Ramos (cell line): Measurements from ENCODE around the gene SLC6A3.
"Not testable (repeated sequence)": the region's sequence is repeated elsewhere in the genome, so short reads cannot be mapped to it uniquely, and the experiment has no call there.

Experiments
- in situ Hi-C: fragments of 300-500 bp; cut with MboI; formaldehyde crosslinking; loops from one replicate; pipeline ENCODE4 v1.14.3; 2022; ENCODE audit warnings: low sequenced_read_pairs; ENCODE audit not compliant: unreplicated experiment

Gene SLC6A3

GRCh38 chr5:1429066-1429465, 16.2 kb downstream of the SLC6A3 start:
- in situ Hi-C loops: no loop called here

GRCh38 chr5:1428107-1428506, 17.1 kb downstream of the SLC6A3 start:
- in situ Hi-C loops: no loop called here

DNA sequence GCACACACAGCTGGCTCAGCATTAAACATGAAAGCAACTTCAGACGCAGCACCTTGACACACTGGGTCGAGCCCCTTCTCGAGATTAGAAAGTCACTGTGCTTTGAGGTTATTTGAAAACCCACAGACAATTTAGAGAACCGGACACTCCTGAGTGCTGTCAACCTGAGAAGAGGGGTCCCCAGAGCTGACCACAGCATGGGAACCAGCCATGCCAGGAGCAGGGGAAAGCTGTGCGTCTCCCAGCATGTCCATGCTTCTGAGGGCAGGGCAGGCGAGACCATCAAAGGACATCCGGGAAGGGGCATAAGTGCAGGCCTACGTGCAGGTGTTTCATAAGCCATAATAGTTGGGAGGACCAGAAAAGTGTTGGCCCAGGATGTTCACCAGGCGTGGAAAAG, 20.5 kb downstream of the SLC6A3 start:
- in situ Hi-C loops: no loop called here

GRCh38 chr5:1423901-1424603, 21.2 kb downstream of the SLC6A3 start:
- in situ Hi-C loops: no loop called here

GRCh38 chr5:1422522-1422921, 22.7 kb downstream of the SLC6A3 start:
- in situ Hi-C loops: not testable (repeated sequence)

DNA sequence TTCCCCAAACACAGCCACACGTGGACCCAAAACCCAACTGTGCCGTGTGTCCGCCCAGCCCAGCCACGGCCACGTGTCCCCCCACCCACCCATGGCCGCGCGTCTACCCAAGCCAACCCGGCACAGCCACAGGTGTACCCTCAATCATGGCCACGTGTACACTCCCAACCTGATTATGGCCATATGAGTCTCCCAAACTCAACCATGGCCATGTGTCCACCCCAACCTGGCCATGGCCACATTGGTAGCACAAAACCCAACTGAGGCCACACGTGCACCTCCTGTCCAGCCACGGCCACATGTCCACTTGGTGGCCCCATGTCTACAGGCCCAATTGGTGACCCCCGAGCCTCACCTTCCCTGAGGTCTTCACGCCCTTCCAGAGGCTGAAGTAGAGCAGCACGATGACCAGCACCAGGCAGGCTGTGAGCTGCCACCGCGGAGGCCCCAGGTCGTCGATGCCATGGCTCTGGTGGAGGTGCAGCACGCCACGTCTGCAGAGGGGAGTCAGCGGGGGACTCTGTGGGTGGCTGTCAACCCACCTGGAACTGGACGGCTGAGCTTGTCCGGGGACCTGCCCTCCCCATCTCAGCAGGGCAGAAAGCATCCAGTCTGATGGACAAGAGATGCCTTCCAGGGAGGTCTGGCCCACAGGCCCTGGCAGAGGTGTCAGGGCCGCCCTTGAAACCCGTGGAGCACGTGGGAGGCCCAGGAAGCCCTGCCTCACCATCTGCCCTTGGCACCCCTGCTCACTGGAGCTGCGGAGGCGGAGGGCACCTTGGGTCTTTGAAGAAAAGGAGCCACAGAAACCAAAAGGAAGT, 23.5 kb downstream of the SLC6A3 start:
- in situ Hi-C loops: no loop called here

GRCh38 chr5:1420211-1421195, 24.7 kb downstream of the SLC6A3 start:
- in situ Hi-C loops: no loop called here

DNA sequence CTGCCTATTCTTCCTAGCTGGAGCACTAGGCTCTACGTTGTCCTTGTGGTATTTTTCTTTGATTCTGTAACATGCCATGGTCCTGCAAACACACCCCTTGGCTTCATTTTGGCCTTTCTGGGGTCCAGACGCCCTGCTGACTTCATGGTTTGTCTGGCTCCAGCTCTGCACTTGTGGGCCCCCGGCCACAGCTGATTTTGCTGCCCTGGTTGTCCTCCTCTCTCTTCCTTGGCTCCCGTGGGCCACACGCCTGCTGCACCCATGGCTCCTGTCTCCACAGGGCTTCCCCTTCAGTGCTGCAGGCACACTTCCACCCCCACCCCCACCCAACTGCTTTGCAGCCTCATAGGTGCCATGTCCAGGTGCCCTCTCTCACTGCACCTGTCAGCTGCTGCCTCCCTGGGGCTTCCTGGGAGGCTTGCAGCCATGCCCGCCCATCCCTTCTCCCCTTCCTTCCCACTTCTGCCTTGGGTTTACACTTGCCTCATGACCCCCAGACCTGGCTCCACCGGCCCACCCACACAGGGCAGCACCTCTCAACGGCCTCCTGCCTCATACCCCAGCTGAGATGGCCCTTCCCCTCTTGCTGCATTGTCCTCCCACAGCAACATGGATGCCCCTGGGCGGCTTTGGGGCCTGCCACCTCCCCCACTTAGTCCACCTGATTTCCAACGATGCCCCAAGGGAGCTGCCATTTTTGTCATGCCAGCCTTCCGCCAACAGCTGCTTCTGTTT, 25.6 kb downstream of the SLC6A3 start:
- in situ Hi-C loops: no loop called here

GRCh38 chr5:1418921-1419280, 26.3 kb downstream of the SLC6A3 start:
- in situ Hi-C loops: no loop called here

DNA sequence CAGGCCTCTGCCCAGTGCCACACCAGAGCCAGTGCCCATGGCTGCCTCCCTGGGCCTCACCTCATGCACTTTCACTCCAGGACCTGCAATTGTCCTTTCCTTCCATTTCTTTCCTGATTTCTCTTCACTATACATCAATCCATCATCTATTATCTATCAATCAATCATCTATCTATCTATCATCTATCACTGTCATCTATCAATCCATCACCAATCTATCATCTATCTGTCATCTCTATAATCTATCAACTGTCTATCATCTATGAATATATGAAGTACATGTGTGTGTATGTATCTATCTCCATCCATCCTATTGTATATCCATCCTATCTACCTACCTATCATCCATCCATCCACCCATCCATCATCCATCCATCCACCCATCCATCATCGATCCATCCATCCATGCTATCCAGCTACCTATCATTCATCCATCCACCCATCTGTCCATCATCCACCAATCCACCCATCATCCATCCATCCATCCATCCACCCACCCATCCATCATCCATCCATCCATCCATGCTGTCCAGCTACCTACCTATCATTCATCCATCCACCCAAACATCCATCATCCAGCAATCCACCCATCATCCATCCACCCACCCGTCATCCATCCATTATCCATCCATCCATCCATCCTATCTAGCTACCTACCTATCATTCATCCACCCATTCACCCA, 26.9 kb downstream of the SLC6A3 start:
- in situ Hi-C loops: no loop called here

GRCh38 chr5:1417586-1418225, 27.5 kb downstream of the SLC6A3 start:
- in situ Hi-C loops: no loop called here

DNA sequence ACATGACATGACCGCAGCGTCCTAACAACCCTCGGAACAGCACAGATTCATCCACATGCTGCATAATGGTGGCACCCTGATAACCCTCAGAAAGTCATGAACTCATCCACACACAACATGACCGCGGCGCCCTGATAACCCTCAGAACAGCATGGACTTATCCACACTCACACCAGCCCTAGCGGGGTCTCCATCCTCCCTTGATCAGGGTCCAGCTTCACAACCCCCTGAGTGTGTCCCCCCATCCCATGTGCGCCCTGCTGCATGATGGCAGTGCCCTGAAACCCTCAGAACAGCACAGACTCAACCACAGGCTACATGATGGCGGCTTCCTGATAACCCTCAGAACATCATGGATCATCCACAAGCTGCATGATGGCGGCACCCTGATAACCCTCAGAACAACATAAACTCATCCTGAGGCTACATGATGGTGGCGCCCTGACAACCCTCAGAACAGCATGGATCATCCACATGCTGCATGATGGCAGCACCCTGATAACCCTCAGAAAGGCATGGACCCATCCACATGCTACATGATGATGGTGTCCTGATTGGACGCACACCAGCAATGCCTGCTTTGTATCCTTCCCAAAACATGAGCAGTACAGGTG, 28.3 kb downstream of the SLC6A3 start:
- in situ Hi-C loops: no loop called here

DNA sequence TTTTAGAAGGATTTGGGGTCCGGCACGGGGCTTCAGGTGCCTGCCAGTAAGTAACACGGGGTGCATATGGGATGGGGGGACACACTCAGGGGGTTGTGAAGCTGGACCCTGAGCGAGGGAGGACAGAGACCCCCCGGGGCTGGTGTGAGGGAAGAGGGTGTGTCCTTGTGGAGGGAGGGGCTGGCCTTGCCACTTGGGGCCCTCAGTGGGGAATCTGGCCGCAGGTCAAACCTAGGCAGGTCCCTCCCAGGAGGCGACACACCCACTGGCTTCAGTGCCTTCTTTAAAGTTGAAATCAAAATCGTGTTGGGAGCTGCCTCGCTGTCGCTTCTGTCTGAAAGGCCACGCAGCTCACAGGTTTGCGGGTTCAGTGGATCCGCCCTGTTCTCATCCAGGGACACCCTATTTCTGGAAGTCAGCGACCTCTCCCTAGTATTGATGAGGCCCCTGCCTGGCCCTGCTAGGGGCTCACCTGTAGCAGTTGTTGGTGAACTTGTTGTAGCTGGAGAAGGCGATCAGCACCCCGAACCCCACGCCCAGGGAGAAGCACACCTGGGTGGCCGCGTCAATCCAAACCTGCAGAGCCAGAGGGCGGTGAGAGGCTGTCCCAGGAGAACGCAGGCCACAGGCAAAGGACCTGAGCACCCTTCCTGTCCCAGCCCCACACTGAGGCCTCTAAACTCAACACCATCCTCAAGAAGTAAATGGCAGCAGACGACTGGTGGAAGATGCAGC, 29.4 kb downstream of the SLC6A3 start:
- in situ Hi-C loops: no loop called here

GRCh38 chr5:1415059-1415425, 30.2 kb downstream of the SLC6A3 start:
- in situ Hi-C loops: no loop called here

DNA sequence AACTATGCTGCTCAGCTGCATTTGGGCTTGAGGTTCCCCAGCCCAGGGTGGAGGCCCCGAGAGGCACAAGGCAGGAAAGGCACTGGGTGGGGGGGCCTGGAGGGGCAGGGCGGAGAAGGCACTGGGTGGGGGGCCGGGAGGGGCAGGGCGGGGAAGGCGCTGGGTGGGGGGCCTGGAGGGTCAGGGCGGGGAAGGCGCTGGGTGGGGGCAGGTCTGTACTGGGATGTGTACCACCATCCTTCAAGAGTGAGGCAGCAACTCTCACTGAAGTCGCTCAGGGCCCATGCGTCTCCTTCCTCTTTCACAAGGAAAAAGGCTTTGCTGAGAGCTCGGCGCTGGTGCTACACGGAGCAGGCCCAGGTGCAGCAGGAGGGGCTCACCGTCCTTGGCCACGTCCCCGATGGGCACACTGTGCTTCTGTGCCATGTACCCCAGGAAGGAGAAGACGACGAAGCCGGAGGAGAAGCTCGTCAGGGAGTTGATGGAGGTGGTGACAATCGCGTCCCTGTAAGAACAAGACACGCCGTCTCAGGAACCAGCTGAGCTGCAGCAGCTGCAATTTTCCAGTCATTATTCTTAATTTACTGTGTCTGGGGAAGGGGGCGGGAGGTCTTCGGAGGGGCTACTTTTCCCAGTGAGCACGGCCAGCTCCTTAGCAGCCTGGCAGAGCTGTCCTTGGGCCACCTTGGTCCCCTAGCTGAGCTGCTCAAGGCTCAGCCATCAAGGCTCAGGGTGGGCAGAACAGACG, 30.8 kb downstream of the SLC6A3 start:
- in situ Hi-C loops: no loop called here

- in situ Hi-C loops: no loop called here
Observed at GRCh38 chr5:1413611-1414241, 31.5 kb downstream of the SLC6A3 start.

- in situ Hi-C loops: no loop called here
Observed at GRCh38 chr5:1413211-1413610, 32.0 kb downstream of the SLC6A3 start.
